ELF-1 (cell line): ENCODE results near the gene NEDD4.

Experiments used
- DNase-seq: peaks from one replicate; pipeline ENCODE4 v3.0.0-alpha.2; 2016; ENCODE audit warnings: low read depth, low spot score

NEDD4 gene

GRCh38 chr15:55784286-55784685 lies 209.1 kb downstream of the NEDD4 start:
- peak; percentile 87 for DNase-seq

- DNase-seq, result peak; percentile 23
These were observed 210.5 kb downstream of the NEDD4 start for GRCh38 chr15:55782901-55783300.

GRCh38 chr15:55780292-55780691 lies 213.1 kb downstream of the NEDD4 start:
- no peak for DNase-seq

DNA sequence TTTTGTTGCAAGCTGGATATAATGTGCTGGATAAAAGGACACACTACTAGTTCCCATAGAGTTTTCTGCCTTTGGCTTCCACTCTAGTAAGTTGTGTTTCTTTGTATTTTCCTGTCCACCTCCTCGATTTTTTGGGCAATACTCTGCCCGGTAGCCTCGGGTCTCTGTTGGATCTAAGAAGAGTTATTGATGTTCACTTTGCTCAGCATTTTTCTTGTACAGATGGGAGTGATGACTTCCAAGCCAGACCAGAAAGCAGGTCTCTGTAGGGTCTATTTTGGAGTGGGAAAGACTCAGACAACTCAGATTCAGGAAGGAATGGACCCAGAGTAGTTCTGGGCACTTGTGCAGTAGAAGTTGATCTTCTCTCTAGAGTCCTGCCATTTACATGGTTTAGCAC lies 214.5 kb downstream of the NEDD4 start:
- no peak for DNase-seq
